H1 (cell line): ENCODE data around the gene DPEP3. TPM values are rescaled to one million over a fixed set of nuclear protein-coding genes. Genes with fewer than 3 reads are reported as not detected.

Source experiments
- CTCF ChIA-PET: fragments of 300-600 bp; sonication (Branson Sonifier 250); formaldehyde crosslinking; loops from one replicate; lab custom pipeline; 2021; ENCODE audit not compliant: partially characterized antibody; lab: Charles Lee
- POLR2A ChIA-PET: fragments of 300-600 bp; sonication (Branson Sonifier 250); formaldehyde crosslinking; loops from one replicate; lab custom pipeline; 2021; ENCODE audit warnings: inconsistent platforms; ENCODE audit not compliant: partially characterized antibody; lab: Charles Lee
- DNase-seq, 2 experiments: peaks; one replicate each; pipeline versions ENCODE4 v3.0.0 to v3.0.0-alpha.2; 2010 to 2022; ENCODE audit warnings: low spot score in 2 of 2, low read depth in 1 of 2, mixed read lengths in 1 of 2
- FAIRE-seq: peaks from 2 replicates; lab custom pipeline; 2011; peaks lifted over from hg19 to GRCh38; lab: Jason Lieb, UNC
- H2AFZ ChIP-seq: 2 replicates; pipeline ENCODE4 v1.8.1; 2012; ENCODE audit warnings: low read length, inconsistent platforms
- H2AK5ac ChIP-seq: 2 replicates; pipeline ENCODE4 v1.6.1; 2013; ENCODE audit warnings: low read depth, low read length
- H2BK120ac ChIP-seq: replicated peaks from 2 replicates; pipeline ENCODE3; 2013; ENCODE audit warnings: low read depth, low read length, inconsistent platforms
- H2BK12ac ChIP-seq: 2 replicates; pipeline ENCODE4 v1.6.1; 2013; ENCODE audit warnings: low read depth, low read length
- H2BK15ac ChIP-seq: 2 replicates; pipeline ENCODE4 v1.6.1; 2013; ENCODE audit warnings: low read length
- H2BK20ac ChIP-seq: 2 replicates; pipeline ENCODE4 v1.6.1; 2013; ENCODE audit warnings: low read length
- H2BK5ac ChIP-seq: 2 replicates; pipeline ENCODE4 v1.6.1; 2013; ENCODE audit warnings: low read depth, low read length
- H3K14ac ChIP-seq: 2 replicates; pipeline ENCODE4 v1.6.1; 2013; ENCODE audit warnings: inconsistent platforms; ENCODE audit not compliant: insufficient read length
- H3K18ac ChIP-seq: 2 replicates; pipeline ENCODE4 v1.6.1; 2013; ENCODE audit warnings: low read length; ENCODE audit errors: extremely low read depth
- H3K23ac ChIP-seq: 2 replicates; pipeline ENCODE4 v1.6.1; 2013; ENCODE audit warnings: inconsistent platforms; ENCODE audit not compliant: insufficient read length
- H3K23me2 ChIP-seq: 2 replicates; pipeline ENCODE4 v1.6.1; 2013; ENCODE audit warnings: low read depth, low read length
- H3K27ac ChIP-seq: 2 replicates; pipeline ENCODE4 v1.6.1; 2011; ENCODE audit warnings: low read depth, low read length, inconsistent platforms
- H3K27me3 ChIP-seq, 4 experiments: replicated peaks in 1 of 4; 1 replicate in 1 of 4; 2 replicates in 3 of 4; pipeline versions ENCODE4 v1.6.1 to v1.8.1; 2011 to 2013; ENCODE audit warnings: low read length in 3 of 4, mild to moderate bottlenecking in 3 of 4, inconsistent platforms in 2 of 4, mixed read lengths in 2 of 4, moderate library complexity in 1 of 4; ENCODE audit not compliant: control insufficient read depth in 3 of 4, insufficient read depth in 3 of 4; ENCODE audit errors: extremely low read depth in 1 of 4
- H3K36me3 ChIP-seq, 4 experiments: 2 replicates each; pipeline versions ENCODE4 v1.6.1 to v1.8.1; 2011 to 2013; ENCODE audit warnings: mild to moderate bottlenecking in 4 of 4, low read length in 3 of 4, moderate library complexity in 2 of 4, control low read depth in 1 of 4, inconsistent platforms in 1 of 4; ENCODE audit not compliant: insufficient read depth in 4 of 4, control insufficient read depth in 2 of 4
- H3K4ac ChIP-seq: replicated peaks from 2 replicates; pipeline ENCODE3; 2013; ENCODE audit warnings: low read length, low read depth, mixed read lengths, inconsistent platforms; ENCODE audit not compliant: insufficient read length
- H3K4me1 ChIP-seq, 4 experiments: replicated peaks in 1 of 4; 1 replicate in 1 of 4; 2 replicates in 3 of 4; pipeline versions ENCODE4 v1.6.1 to v1.8.1; 2011 to 2013; ENCODE audit warnings: low read length in 3 of 4, inconsistent platforms in 2 of 4, mixed read lengths in 1 of 4; ENCODE audit not compliant: insufficient read depth in 4 of 4, control insufficient read depth in 3 of 4
- H3K4me2 ChIP-seq, 2 experiments: 2 replicates each; pipeline versions ENCODE4 v1.6.1 to v1.8.1; 2011 to 2013; ENCODE audit warnings: low read depth in 2 of 2, low read length in 2 of 2, control low read depth in 1 of 2, inconsistent platforms in 1 of 2, mild to moderate bottlenecking in 1 of 2; ENCODE audit not compliant: insufficient read depth in 1 of 2
- H3K4me3 ChIP-seq, 4 experiments: fragments of 200-600, 300-600 bp in 1 of 4; sonication (generic), shearing (Covaris generic), sonication (Bioruptor Twin) in 1 of 4; 2 replicates each; pipeline versions ENCODE4 v1.5.1 to v1.8.1; 2011 to 2016; ENCODE audit warnings: low read length in 4 of 4, low read depth in 3 of 4, control low read depth in 2 of 4, inconsistent platforms in 2 of 4, mild to moderate bottlenecking in 2 of 4, mixed read lengths in 1 of 4, moderate library complexity in 1 of 4; ENCODE audit not compliant: insufficient read depth in 2 of 4; ENCODE audit errors: extremely low read depth in 1 of 4
- H3K56ac ChIP-seq: replicated peaks from 2 replicates; pipeline ENCODE3; 2013; ENCODE audit warnings: low read depth, mild to moderate bottlenecking, mixed read lengths, low read length, inconsistent platforms; ENCODE audit not compliant: insufficient read length
- H3K79me1 ChIP-seq: 2 replicates; pipeline ENCODE4 v1.6.1; 2013; ENCODE audit warnings: low read depth, low read length, control low read depth
- H3K79me2 ChIP-seq, 2 experiments: 2 replicates each; pipeline versions ENCODE4 v1.6.1 to v1.8.1; 2012 to 2013; ENCODE audit warnings: low read length in 2 of 2, mild to moderate bottlenecking in 2 of 2, inconsistent platforms in 1 of 2; ENCODE audit not compliant: insufficient read depth in 2 of 2, control insufficient read depth in 1 of 2
- H3K9ac ChIP-seq, 4 experiments: replicated peaks in 1 of 4; 1 replicate in 1 of 4; 2 replicates in 3 of 4; pipeline versions ENCODE4 v1.6.1 to v1.8.1; 2011 to 2013; ENCODE audit warnings: low read depth in 3 of 4, low read length in 3 of 4, control low read depth in 2 of 4, mild to moderate bottlenecking in 2 of 4, moderate library complexity in 2 of 4, inconsistent platforms in 1 of 4; ENCODE audit errors: extremely low read depth in 1 of 4
- H3K9me3 ChIP-seq, 2 experiments: 2 replicates each; pipeline versions ENCODE4 v1.6.1 to v1.8.1; 2012 to 2013; ENCODE audit warnings: mild to moderate bottlenecking in 2 of 2, moderate library complexity in 2 of 2, control low read depth in 1 of 2, inconsistent platforms in 1 of 2, low read depth in 1 of 2, low read length in 1 of 2, mixed read lengths in 1 of 2; ENCODE audit not compliant: insufficient read depth in 2 of 2
- H4K20me1 ChIP-seq, 2 experiments: replicated peaks in 1 of 2; 2 replicates each; pipeline versions ENCODE3 to v1.8.1; 2011 to 2013; ENCODE audit warnings: inconsistent platforms in 2 of 2, low read length in 2 of 2, mild to moderate bottlenecking in 1 of 2; ENCODE audit not compliant: insufficient read depth in 2 of 2, control insufficient read depth in 1 of 2
- H4K5ac ChIP-seq: 2 replicates; pipeline ENCODE4 v1.6.1; 2013; ENCODE audit warnings: low read length, low read depth, mixed read lengths, inconsistent platforms; ENCODE audit not compliant: insufficient read length
- H4K8ac ChIP-seq: 2 replicates; pipeline ENCODE4 v1.8.0; 2013; ENCODE audit warnings: mild to moderate bottlenecking, moderate library complexity, low read length, inconsistent platforms; ENCODE audit not compliant: insufficient read depth; ENCODE audit errors: extremely low read depth
- H4K91ac ChIP-seq: replicated peaks from 2 replicates; pipeline ENCODE3; 2013; ENCODE audit warnings: low read length, mixed read lengths, inconsistent platforms; ENCODE audit not compliant: insufficient read length
- MAFK ChIP-seq: IDR thresholded peaks from 2 replicates; pipeline ENCODE4 v1.6.1; 2012; ENCODE audit warnings: low read depth, mild to moderate bottlenecking, improper control_type of control experiment, low read length
- WGBS, 2 experiments: shearing (Covaris generic) in 1 of 2; methylation state at CpG; one replicate each; pipeline versions ENCODE4 v1.1.6 to v1.1.7; 2013 to 2015; ENCODE audit warnings: low lambda C conversion rate in 2 of 2, mixed read lengths in 2 of 2, inconsistent platforms in 1 of 2, low coverage in 1 of 2, missing lambda C conversion rate in 1 of 2; ENCODE audit not compliant: insufficient replicate concordance in 2 of 2, insufficient coverage in 1 of 2, insufficient read length in 1 of 2; ENCODE audit errors: extremely low coverage in 1 of 2, missing lambda C conversion rate in 1 of 2; 5-methylcytosine and 5-hydroxymethylcytosine counted together
- polyA plus RNA-seq, 7 experiments: library from polyadenylated mRNA; depleted of rRNA in 3 of 7; stranded (reverse) in 5 of 7; unstranded in 2 of 7; fragments of >200 nt in 5 of 7; fragments of 200-250 nt in 2 of 7; gene quantifications; 1 replicate in 5 of 7; 2 replicates in 1 of 7; 4 replicates in 1 of 7; pipeline versions ENCODE4 v1.2.1 to v1.2.3, GENCODE V29; 2011 to 2013; ENCODE audit warnings: missing spikeins in 2 of 7, mixed read lengths in 2 of 7
- total RNA-seq: library from RNA; stranded (reverse); fragmentation: NEBNext Ultra II Directional; extraction: Animal tissue kit (Norgen Biotek cat#: 25700); gene quantifications from 2 replicates; pipeline ENCODE4 v1.2.1, GENCODE V29; 2021
- TF ChIP-seq, protein P1 (sequence below): IDR thresholded peaks from 2 replicates; pipeline ENCODE4 v1.6.1; 2011; ENCODE audit warnings: low read length, improper control_type of control experiment

DPEP3 gene
- total and polyA plus RNA-seq, 2 of the 8 experiments (the other 6 are each of a cell fraction or from before 2014, with no cell fraction given): 6.5 to 9.9 TPM

DNA sequence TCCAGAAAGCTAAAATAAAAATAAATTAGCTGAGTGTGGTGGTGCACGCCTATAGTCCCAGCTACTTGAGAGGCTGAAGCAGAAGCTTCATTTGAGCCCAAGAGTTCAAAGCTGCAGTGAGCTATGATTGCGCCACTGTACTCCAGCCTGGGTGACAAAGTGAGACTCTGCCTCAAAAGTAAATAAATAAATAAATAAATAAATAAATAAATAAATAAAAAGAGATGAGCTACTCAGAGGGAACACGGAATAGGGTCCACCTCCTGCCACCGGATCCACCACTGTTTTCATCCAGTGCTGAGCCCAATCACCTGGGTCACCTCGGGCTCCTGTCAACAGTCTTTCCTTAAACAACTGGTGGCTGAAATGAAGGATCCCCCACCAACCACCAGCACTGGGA lies 6.7 kb upstream of the DPEP3 start:
- no peak overlapping the region for H3K18ac ChIP-seq
- H3K79me1 ChIP-seq: no peaks in the 10 kb centered on the region; the same call in 1 of the 2 replicates
- H3K14ac ChIP-seq: no peak overlapping the region
- no peaks in the 10 kb centered on the region; a peak in 1 of 4 replicates for H3K9me3 ChIP-seq
- H3K79me2 ChIP-seq: no peaks in the 10 kb centered on the region
- no peak overlapping the region for H2BK15ac ChIP-seq
- H2BK5ac ChIP-seq: no peak overlapping the region
- H2BK12ac ChIP-seq: no peak overlapping the region
- H4K8ac ChIP-seq: no peak overlapping the region
- H2AK5ac ChIP-seq: no peak overlapping the region
- TF ChIP-seq, protein P1, sequence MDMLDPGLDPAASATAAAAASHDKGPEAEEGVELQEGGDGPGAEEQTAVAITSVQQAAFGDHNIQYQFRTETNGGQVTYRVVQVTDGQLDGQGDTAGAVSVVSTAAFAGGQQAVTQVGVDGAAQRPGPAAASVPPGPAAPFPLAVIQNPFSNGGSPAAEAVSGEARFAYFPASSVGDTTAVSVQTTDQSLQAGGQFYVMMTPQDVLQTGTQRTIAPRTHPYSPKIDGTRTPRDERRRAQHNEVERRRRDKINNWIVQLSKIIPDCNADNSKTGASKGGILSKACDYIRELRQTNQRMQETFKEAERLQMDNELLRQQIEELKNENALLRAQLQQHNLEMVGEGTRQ: no peak
- TF ChIP-seq MAFK: no peak
- TF ChIP-seq, all 59 proteins: peak for 0
- H4K20me1 ChIP-seq: no peaks in the 10 kb centered on the region
- no peaks in the 10 kb centered on the region for H3K36me3 ChIP-seq
- H2BK20ac ChIP-seq: no peak overlapping the region
- 85% methylated on average over 5 of the region's 5 CpGs; no CpG with 5 or more reads in 1 of the 2 experiments for WGBS, 2 experiments
- no peak overlapping the region for H3K9ac ChIP-seq
- no peak overlapping the region for H2BK120ac ChIP-seq
- no peak overlapping the region for H3K27ac ChIP-seq
- CTCF ChIA-PET: interaction anchor here (0.6 to 4.1 kb wide), 9 partner anchors 11 to 491 kb away, joined by 3 to 23 read pairs (median 4); partner anchors contain the start of gene NRN1L
- no peak overlapping the region for H4K91ac ChIP-seq
- no peak overlapping the region for H3K4ac ChIP-seq
- H3K4me2 ChIP-seq: no peak overlapping the region
- no peak for FAIRE-seq
- H3K4me1 ChIP-seq: no peaks in the 10 kb centered on the region
- no peak overlapping the region for H3K56ac ChIP-seq
- no peak overlapping the region for H3K4me3 ChIP-seq
- peaks cover 0 to under 1% (median 0%) of the 10 kb centered on the region in 4 experiments; a peak in 3 of 7 replicates for H3K27me3 ChIP-seq
- H2AFZ ChIP-seq: no peak overlapping the region
- POLR2A ChIA-PET: interaction anchor here (0.6 to 1.1 kb wide), 3 partner anchors 14 to 285 kb away, joined by 3 to 4 read pairs (median 3); partner anchors contain the start of genes DDX28 and DUS2
- no peak overlapping the region for H3K23ac ChIP-seq
- H4K5ac ChIP-seq: no peak overlapping the region
- DNase-seq: no peak
- no peaks in the 10 kb centered on the region for H3K23me2 ChIP-seq
